Measurements from ENCODE around the gene PLA2G6.
"Not testable (repeated sequence)": the region's sequence is repeated elsewhere in the genome, so short reads cannot be mapped to it uniquely, and the experiment has no call there.

Gene PLA2G6

GRCh38 chr22:38118182-38118581, 63.4 kb downstream of the PLA2G6 start:
- no peak overlapping the region for H3K4me3 ChIP-seq (ENCODE audit: low read depth in 1 of 2, low read length in 2 of 2)
- no peaks in the 10 kb centered on the region for H3K9me3 ChIP-seq (ENCODE audit: insufficient read depth, low read length, severe bottlenecking)
- H3K9ac ChIP-seq (ENCODE audit: low read depth, low read length) = no peak overlapping the region
- no peaks in the 10 kb centered on the region for H3K79me2 ChIP-seq (ENCODE audit: insufficient read depth, low read length)
- no peaks in the 10 kb centered on the region for H3K4me1 ChIP-seq (ENCODE audit: insufficient read depth, low read length)
- H4K20me1 ChIP-seq (ENCODE audit: insufficient read depth, low read length) = no peaks in the 10 kb centered on the region
- no peak for ATAC-seq (ENCODE audit: insufficient read depth, low read depth)
- H3K27ac ChIP-seq (ENCODE audit: low read length) = no peak overlapping the region
- no peak overlapping the region for H2AFZ ChIP-seq (ENCODE audit: low read depth, low read length)
- TF ChIP-seq EZH2 (IDR thresholded peaks at IDR 0.05; ENCODE audit: borderline replicate concordance, low read depth, low read length, severe bottlenecking) (no peak), CTCF (IDR thresholded peaks at IDR 0.05; ENCODE audit: borderline replicate concordance, extremely low read depth, low read length, poor library complexity, severe bottlenecking) (no peak)
- H3K4me2 ChIP-seq (ENCODE audit: insufficient read depth, low read length) = no peak overlapping the region
- no peak for DNase-seq
- peaks cover 26% of the 10 kb centered on the region for H3K36me3 ChIP-seq (ENCODE audit: insufficient read depth, low read length)
- H3K27me3 ChIP-seq (ENCODE audit: insufficient read depth, low read length, poor library complexity) = no peaks in the 10 kb centered on the region

- not testable (repeated sequence) for H3K27ac ChIP-seq (ENCODE audit: low read length); H4K20me1 ChIP-seq (ENCODE audit: insufficient read depth, low read length); H3K4me1 ChIP-seq (ENCODE audit: insufficient read depth, low read length); DNase-seq; H3K79me2 ChIP-seq (ENCODE audit: insufficient read depth, low read length); H3K27me3 ChIP-seq (ENCODE audit: insufficient read depth, low read length, poor library complexity); H3K4me3 ChIP-seq (ENCODE audit: low read depth in 1 of 2, low read length in 2 of 2); ATAC-seq (ENCODE audit: insufficient read depth, low read depth); H3K9me3 ChIP-seq (ENCODE audit: insufficient read depth, low read length, severe bottlenecking); H3K4me2 ChIP-seq (ENCODE audit: insufficient read depth, low read length); H3K9ac ChIP-seq (ENCODE audit: low read depth, low read length); H2AFZ ChIP-seq (ENCODE audit: low read depth, low read length)
- peaks cover 30% of the 10 kb centered on the region for H3K36me3 ChIP-seq (ENCODE audit: insufficient read depth, low read length)
These were observed 64.1 kb downstream of the PLA2G6 start for GRCh38 chr22:38117556-38117955.

GRCh38 chr22:38115423-38116205, 66.0 kb downstream of the PLA2G6 start:
- no peaks in the 10 kb centered on the region for H3K79me2 ChIP-seq (ENCODE audit: insufficient read depth, low read length)
- H3K4me3 ChIP-seq (ENCODE audit: low read depth in 1 of 2, low read length in 2 of 2) = no peak overlapping the region
- no peak overlapping the region for H3K27ac ChIP-seq (ENCODE audit: low read length)
- H3K27me3 ChIP-seq (ENCODE audit: insufficient read depth, low read length, poor library complexity) = no peaks in the 10 kb centered on the region
- no peak overlapping the region for H3K9ac ChIP-seq (ENCODE audit: low read depth, low read length)
- DNase-seq (no peak), ATAC-seq (ENCODE audit: insufficient read depth, low read depth) (no peak)
- no peaks in the 10 kb centered on the region for H3K4me1 ChIP-seq (ENCODE audit: insufficient read depth, low read length)
- H3K9me3 ChIP-seq (ENCODE audit: insufficient read depth, low read length, severe bottlenecking) = no peaks in the 10 kb centered on the region
- no peak overlapping the region for H3K4me2 ChIP-seq (ENCODE audit: insufficient read depth, low read length)
- no peaks in the 10 kb centered on the region for H4K20me1 ChIP-seq (ENCODE audit: insufficient read depth, low read length)
- no peak for TF ChIP-seq EZH2 (IDR thresholded peaks at IDR 0.05; ENCODE audit: borderline replicate concordance, low read depth, low read length, severe bottlenecking)
- no peak for TF ChIP-seq CTCF (IDR thresholded peaks at IDR 0.05; ENCODE audit: borderline replicate concordance, extremely low read depth, low read length, poor library complexity, severe bottlenecking)
- H2AFZ ChIP-seq (ENCODE audit: low read depth, low read length) = no peak overlapping the region
- peaks cover 41% of the 10 kb centered on the region for H3K36me3 ChIP-seq (ENCODE audit: insufficient read depth, low read length)

GRCh38 chr22:38114484-38115398, 66.9 kb downstream of the PLA2G6 start:
- Histone ChIP-seq H3K27me3 (ENCODE audit: insufficient read depth, low read length, poor library complexity) (no peaks in the 10 kb centered on the region), H3K79me2 (ENCODE audit: insufficient read depth, low read length) (no peaks in the 10 kb centered on the region), H3K27ac (ENCODE audit: low read length) (no peak overlapping the region), H3K9ac (ENCODE audit: low read depth, low read length) (no peak overlapping the region), H4K20me1 (ENCODE audit: insufficient read depth, low read length) (no peaks in the 10 kb centered on the region), H3K36me3 (ENCODE audit: insufficient read depth, low read length) (peaks cover 41% of the 10 kb centered on the region), H3K4me1 (ENCODE audit: insufficient read depth, low read length) (no peaks in the 10 kb centered on the region), H3K4me3 (ENCODE audit: low read depth in 1 of 2, low read length in 2 of 2) (no peak overlapping the region), H2AFZ (ENCODE audit: low read depth, low read length) (no peak overlapping the region), H3K9me3 (ENCODE audit: insufficient read depth, low read length, severe bottlenecking) (no peaks in the 10 kb centered on the region), H3K4me2 (ENCODE audit: insufficient read depth, low read length) (no peak overlapping the region)
- TF ChIP-seq CTCF (IDR thresholded peaks at IDR 0.05; ENCODE audit: borderline replicate concordance, extremely low read depth, low read length, poor library complexity, severe bottlenecking) = peak; percentile 92
- TF ChIP-seq EZH2 (IDR thresholded peaks at IDR 0.05; ENCODE audit: borderline replicate concordance, low read depth, low read length, severe bottlenecking) = no peak
- DNase-seq = peak; percentile 75
- peak; percentile 93 for ATAC-seq (ENCODE audit: insufficient read depth, low read depth)
